ENCODE results near the gene NT5DC4.

NT5DC4 gene

DNA sequence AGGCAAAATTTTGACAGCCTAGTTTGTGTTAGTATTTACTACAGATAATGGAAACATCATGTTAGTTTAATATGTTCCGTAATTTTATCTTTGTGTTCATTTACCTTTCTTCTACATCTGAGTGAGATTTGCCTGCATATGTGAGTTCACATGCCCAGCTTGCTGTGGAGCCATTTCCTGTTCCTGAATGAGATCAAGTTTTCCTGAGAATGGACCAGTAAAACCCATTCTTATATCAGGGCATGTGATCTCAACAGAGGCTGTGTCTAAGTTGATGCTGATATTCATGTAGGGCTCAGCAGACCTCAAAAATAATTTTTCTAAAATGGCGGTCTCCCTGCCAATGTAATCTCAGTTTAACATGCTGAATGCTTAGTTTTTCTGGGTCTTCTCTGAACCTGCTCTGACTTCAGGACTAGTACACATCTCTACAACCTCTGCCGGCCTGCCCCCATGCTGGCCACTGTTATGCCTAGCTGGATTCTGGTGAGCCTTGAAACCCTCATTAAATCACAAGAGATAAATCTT lies 62.4 kb downstream of the NT5DC4 start:
- H3K4me3 ChIP-seq (replicated peaks; ENCODE audit: low read depth, low read length) = peak overlapping the region; percentile 36

DNA sequence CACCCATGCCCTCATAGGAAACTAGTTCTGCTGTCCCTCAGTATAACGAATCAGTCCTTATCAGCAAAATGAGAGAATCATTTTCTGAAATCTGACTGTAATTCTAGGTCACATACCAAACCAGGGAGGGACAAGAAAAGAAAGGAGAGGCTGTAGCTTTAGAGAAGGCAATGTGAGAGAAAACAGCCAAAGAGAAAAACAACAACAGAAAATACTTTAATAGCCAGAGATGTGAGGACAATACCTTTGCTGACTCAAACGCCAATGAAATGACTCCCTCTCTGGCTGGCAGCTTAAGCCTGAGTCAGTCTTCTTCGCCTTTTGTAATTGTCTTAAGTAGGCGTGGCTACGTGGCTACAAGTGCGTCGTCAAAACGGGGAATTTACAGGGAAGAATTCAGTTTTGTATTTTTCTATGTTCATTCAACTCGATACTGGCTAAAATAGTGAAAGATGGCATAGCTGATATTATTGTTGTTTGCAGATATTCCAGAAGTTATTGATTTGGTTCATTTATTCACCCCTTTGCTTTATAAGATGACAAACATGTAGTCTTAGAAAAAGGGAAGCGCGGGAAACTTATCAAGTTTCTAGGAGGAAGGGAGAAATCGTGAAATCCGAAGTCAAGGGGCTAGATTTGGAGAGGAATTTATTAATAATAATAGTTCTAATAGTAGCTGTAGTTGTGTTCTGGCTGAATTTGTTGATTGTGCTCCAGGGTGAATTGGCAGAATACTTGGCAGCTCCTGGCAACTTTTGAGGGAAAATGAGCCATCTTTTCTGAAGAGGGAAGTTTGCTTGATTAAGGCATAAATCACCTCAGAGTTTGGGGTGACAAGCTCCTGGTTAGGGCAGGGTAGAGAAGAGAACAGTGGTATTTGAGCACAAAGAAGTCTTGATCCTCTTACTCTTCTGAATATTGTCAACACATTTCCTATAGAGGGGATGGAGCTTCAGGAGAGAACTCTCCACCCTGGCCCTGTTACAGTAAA lies 63.7 kb downstream of the NT5DC4 start, which contains the start of gene IL1A:
IL1A (minus strand) TSS at position 295 of the 991 bp plus-strand sequence. CDS start 723 bp downstream, outside the sequence.
- DNase-seq (ENCODE audit: low read depth) = peak; percentile 84
- H3K4me3 ChIP-seq (replicated peaks; ENCODE audit: low read depth, low read length) = peak within 1 kb of the TSS; percentile 36
- TF ChIP-seq, protein P1, sequence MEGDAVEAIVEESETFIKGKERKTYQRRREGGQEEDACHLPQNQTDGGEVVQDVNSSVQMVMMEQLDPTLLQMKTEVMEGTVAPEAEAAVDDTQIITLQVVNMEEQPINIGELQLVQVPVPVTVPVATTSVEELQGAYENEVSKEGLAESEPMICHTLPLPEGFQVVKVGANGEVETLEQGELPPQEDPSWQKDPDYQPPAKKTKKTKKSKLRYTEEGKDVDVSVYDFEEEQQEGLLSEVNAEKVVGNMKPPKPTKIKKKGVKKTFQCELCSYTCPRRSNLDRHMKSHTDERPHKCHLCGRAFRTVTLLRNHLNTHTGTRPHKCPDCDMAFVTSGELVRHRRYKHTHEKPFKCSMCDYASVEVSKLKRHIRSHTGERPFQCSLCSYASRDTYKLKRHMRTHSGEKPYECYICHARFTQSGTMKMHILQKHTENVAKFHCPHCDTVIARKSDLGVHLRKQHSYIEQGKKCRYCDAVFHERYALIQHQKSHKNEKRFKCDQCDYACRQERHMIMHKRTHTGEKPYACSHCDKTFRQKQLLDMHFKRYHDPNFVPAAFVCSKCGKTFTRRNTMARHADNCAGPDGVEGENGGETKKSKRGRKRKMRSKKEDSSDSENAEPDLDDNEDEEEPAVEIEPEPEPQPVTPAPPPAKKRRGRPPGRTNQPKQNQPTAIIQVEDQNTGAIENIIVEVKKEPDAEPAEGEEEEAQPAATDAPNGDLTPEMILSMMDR (IDR thresholded peaks at IDR 0.05; ENCODE audit: low read length, missing control alignments) = no peak

More for the DNA sequence above, 62.4 kb downstream of the NT5DC4 start:
- TF ChIP-seq, protein P1 (IDR thresholded peaks at IDR 0.05; ENCODE audit: low read length, missing control alignments) = no peak
- no peak for DNase-seq (ENCODE audit: low read depth)

DNA sequence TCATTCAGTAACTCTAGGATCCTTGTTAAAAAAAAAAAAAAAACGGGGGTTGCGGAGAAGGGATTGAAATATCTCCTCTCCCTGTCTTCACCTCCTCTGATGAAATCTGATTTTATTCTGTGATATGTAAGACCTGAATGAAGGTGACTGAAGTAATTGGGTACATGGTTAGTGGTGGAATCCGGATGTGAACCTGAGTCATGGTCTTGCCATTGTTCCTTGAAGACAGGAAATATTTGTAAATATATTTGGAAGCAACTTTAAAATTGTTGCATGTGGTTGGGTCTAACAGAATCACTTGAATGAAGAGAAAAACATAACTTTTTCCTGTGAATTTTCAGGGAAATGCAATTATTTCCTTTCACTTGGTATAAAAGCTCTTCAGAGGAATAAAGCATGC lies 66.5 kb downstream of the NT5DC4 start:
- H3K4me3 ChIP-seq (replicated peaks; ENCODE audit: low read depth, low read length) = no peak overlapping the region
- TF ChIP-seq, protein P1 (IDR thresholded peaks at IDR 0.05; ENCODE audit: low read length, missing control alignments) = no peak
- DNase-seq (ENCODE audit: low read depth) = peak; percentile 80

DNA sequence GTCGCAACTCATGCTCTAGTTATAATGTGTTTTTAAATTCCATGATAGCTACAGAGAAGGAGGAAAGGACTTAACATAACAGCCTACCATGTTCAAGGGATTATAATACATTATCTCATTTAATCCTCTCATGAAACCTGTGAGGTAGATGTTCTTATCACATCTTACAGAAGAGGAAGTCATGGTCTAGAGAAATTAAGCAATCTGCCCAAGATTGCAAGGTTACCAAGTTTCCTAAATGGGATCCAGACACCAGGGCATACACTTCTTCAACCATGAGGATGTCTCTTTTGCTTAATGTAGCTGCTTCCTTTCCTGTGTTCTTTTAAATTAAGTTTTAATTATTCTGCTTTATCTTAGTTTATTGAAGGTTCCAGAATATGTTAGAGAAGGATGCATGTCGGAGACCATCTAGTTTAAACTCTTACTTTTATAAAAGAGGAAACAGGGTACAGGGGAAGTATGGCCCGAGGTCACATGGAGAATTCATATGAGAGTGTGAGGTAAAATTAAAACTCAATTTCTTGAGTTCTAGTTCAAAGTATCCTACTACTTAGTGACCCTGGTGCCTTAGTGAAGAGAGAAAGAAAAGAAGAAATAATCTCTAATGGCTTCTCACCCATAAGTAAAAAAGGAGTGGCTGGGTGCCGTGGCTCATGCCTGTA lies 67.0 kb downstream of the NT5DC4 start:
- no peak for DNase-seq (ENCODE audit: low read depth)
- TF ChIP-seq, protein P1 (IDR thresholded peaks at IDR 0.05; ENCODE audit: low read length, missing control alignments) = no peak
- no peak overlapping the region for H3K4me3 ChIP-seq (replicated peaks; ENCODE audit: low read depth, low read length)

DNA sequence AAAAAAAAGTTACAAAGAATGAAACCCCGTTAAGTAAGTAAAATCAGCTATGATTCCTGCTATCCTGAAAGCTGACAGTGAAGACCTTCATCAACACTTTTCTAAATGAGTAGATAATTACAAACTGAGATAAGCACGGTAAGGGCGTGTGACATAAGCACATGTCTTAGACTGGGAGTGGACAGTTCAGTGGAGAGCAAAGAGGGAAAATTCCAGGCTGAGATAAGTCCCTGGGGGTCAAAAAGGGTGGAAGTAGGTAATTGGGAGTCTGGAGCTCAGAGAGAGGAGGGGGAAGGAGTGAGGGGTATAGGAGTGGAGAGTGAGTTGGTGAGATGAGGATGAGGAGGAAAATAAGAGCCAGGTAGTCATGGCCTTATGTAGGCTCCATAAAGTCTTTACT lies 67.8 kb downstream of the NT5DC4 start:
- H3K4me3 ChIP-seq (replicated peaks; ENCODE audit: low read depth, low read length) = no peak overlapping the region
- TF ChIP-seq, protein P1 (IDR thresholded peaks at IDR 0.05; ENCODE audit: low read length, missing control alignments) = no peak
- no peak for DNase-seq (ENCODE audit: low read depth)
